SK-N-SH treated with all-trans-retinoic acid at 6 μM for 48 hours (cell line): ENCODE data around the gene KIRREL3.

Source experiments
- ATAC-seq: fragments of 200-7000 bp; cut with Tn5 transposase; 3 replicates; pipeline ENCODE4 v1.9.1; 2020; ENCODE audit warnings: mild to moderate bottlenecking, moderate library complexity
- ARNTL ChIP-seq: fragments of 450-650 bp; formaldehyde crosslinking; IDR thresholded peaks from 2 replicates; pipeline ENCODE4 v1.5.0; 2020; ENCODE audit warnings: low read depth, mild to moderate bottlenecking, moderate library complexity, borderline replicate concordance
- BACH2 ChIP-seq: fragments of 250-450 bp; sonication (Bioruptor Pico); IDR thresholded peaks from 2 replicates; pipeline ENCODE4 v1.9.0; 2021; ENCODE audit warnings: mild to moderate bottlenecking, borderline replicate concordance
- CSDC2 ChIP-seq: fragments of 250-450 bp; sonication (Bioruptor Pico); IDR thresholded peaks from 2 replicates; pipeline ENCODE4 v1.5.0; 2020; ENCODE audit warnings: mild to moderate bottlenecking, moderate library complexity
- CSRNP3 ChIP-seq: fragments of 250-450 bp; sonication (Bioruptor Pico); IDR thresholded peaks from 2 replicates; pipeline ENCODE4 v1.5.1; 2021; ENCODE audit warnings: mild to moderate bottlenecking, moderate library complexity
- GLIS3 ChIP-seq: fragments of 250-450 bp; sonication (Bioruptor Pico); IDR thresholded peaks from 2 replicates; pipeline ENCODE4 v1.5.0; 2020; ENCODE audit warnings: mild to moderate bottlenecking, moderate library complexity
- OSR1 ChIP-seq: fragments of 250-450 bp; sonication (Bioruptor Pico); IDR thresholded peaks from 2 replicates; pipeline ENCODE4 v1.8.0; 2022; ENCODE audit warnings: moderate library complexity, mild to moderate bottlenecking, inconsistent platforms
- PATZ1 ChIP-seq: fragments of 250-450 bp; sonication (Bioruptor Pico); IDR thresholded peaks from 2 replicates; pipeline ENCODE4 v1.8.0; 2020; ENCODE audit warnings: mild to moderate bottlenecking, moderate library complexity, borderline replicate concordance
- POU6F1 ChIP-seq: fragments of 250-450 bp; sonication (Bioruptor Pico); IDR thresholded peaks from 2 replicates; pipeline ENCODE4 v1.8.0; 2021; ENCODE audit warnings: low read depth, mild to moderate bottlenecking, moderate library complexity, borderline replicate concordance
- PPARA ChIP-seq: fragments of 250-450 bp; sonication (Bioruptor Pico); IDR thresholded peaks from 2 replicates; pipeline ENCODE4 v1.5.0; 2020; ENCODE audit warnings: mild to moderate bottlenecking, borderline replicate concordance
- RARB ChIP-seq: fragments of 250-450 bp; sonication (Bioruptor Pico); IDR thresholded peaks from 2 replicates; pipeline ENCODE4 v1.8.0; 2021; ENCODE audit warnings: mild to moderate bottlenecking, moderate library complexity
- TCF4 ChIP-seq: fragments of 250-450 bp; sonication (Bioruptor Pico); IDR thresholded peaks from 2 replicates; pipeline ENCODE4 v1.8.0; 2021; ENCODE audit warnings: mild to moderate bottlenecking, moderate library complexity, borderline replicate concordance
- TOX ChIP-seq: fragments of 250-450 bp; sonication (Bioruptor Pico); IDR thresholded peaks from 2 replicates; pipeline ENCODE4 v1.8.0; 2021; ENCODE audit warnings: mild to moderate bottlenecking, moderate library complexity, borderline replicate concordance
- TSHZ2 ChIP-seq: fragments of 250-450 bp; sonication (Bioruptor Pico); IDR thresholded peaks from 2 replicates; pipeline ENCODE4 v1.5.0; 2020; ENCODE audit warnings: mild to moderate bottlenecking, moderate library complexity
- ZC3H10 ChIP-seq: fragments of 250-450 bp; sonication (Bioruptor Pico); IDR thresholded peaks from 2 replicates; pipeline ENCODE4 v1.5.1; 2021; ENCODE audit warnings: mild to moderate bottlenecking, moderate library complexity
- ZFP30 ChIP-seq: fragments of 450-650 bp; formaldehyde crosslinking; IDR thresholded peaks from 2 replicates; pipeline ENCODE4 v1.5.0; 2022; ENCODE audit warnings: mild to moderate bottlenecking, moderate library complexity
- ZNF565 ChIP-seq: fragments of 450-650 bp; formaldehyde crosslinking; conservative IDR thresholded peaks from 2 replicates; pipeline ENCODE4 v1.5.0; 2020; ENCODE audit warnings: low read depth, mild to moderate bottlenecking, moderate library complexity
- ZNF70 ChIP-seq: fragments of 450-650 bp; formaldehyde crosslinking; IDR thresholded peaks from 2 replicates; pipeline ENCODE4 v1.5.0; 2020; ENCODE audit warnings: mild to moderate bottlenecking, moderate library complexity
- ZNF8 ChIP-seq: fragments of 450-650 bp; formaldehyde crosslinking; IDR thresholded peaks from 2 replicates; pipeline ENCODE4 v1.5.0; 2020; ENCODE audit warnings: mild to moderate bottlenecking, moderate library complexity

The KIRREL3 gene

DNA sequence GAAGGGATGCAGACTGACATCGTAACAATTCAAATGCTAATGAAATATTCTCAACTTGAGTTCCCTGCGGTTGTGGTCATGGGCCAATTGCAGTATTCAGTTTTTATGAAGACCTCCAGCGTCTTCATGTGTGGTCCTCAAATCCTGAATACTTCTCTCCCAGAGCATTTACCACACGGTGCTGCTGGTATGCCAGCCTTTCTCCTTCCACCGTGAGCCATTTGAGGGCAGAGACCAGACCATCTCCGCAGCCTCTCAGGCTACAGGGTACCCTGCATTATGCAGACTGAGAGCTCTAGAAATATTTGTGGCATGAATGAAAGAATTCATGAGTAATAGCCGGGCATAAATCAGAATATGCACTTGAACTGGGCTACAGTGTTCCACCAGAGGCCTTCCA lies 355.4 kb downstream of the KIRREL3 start:
- peak; percentile 84 for ATAC-seq
- no peak for TF ChIP-seq ARNTL
- TF ChIP-seq ZFP30 (CRISPR knock-in tag): no peak
- TF ChIP-seq OSR1 (CRISPR knock-in tag): no peak
- TF ChIP-seq ZNF565 (CRISPR knock-in tag): no peak
- no peak for TF ChIP-seq CSDC2
- no peak for TF ChIP-seq CSRNP3 (CRISPR knock-in tag)
- TF ChIP-seq BACH2: no peak
- no peak for TF ChIP-seq TCF4
- TF ChIP-seq TSHZ2: no peak
- no peak for TF ChIP-seq ZC3H10 (CRISPR knock-in tag)
- TF ChIP-seq PPARA (CRISPR knock-in tag): no peak
- TF ChIP-seq ZNF8 (CRISPR knock-in tag): no peak
- no peak for TF ChIP-seq PATZ1 (CRISPR knock-in tag)
- TF ChIP-seq, all 23 proteins: peak for 0

GRCh38 chr11:126640186-126640585 lies 360.4 kb downstream of the KIRREL3 start:
- ATAC-seq: no peak

More at GRCh38 chr11:126640186-126640585, 360.4 kb downstream of the KIRREL3 start:
- no peak for TF ChIP-seq ZNF8 (CRISPR knock-in tag)
- TF ChIP-seq ZNF70: no peak
- TF ChIP-seq ARNTL: no peak
- no peak for TF ChIP-seq ZFP30 (CRISPR knock-in tag)
- no peak for TF ChIP-seq CSRNP3 (CRISPR knock-in tag)
- no peak for TF ChIP-seq PPARA (CRISPR knock-in tag)
- no peak for TF ChIP-seq ZNF565 (CRISPR knock-in tag)
- TF ChIP-seq CSDC2: no peak
- no peak for TF ChIP-seq TCF4
- TF ChIP-seq GLIS3 (CRISPR knock-in tag): no peak
- no peak for TF ChIP-seq POU6F1 (CRISPR knock-in tag)
- TF ChIP-seq TOX (CRISPR knock-in tag): no peak
- TF ChIP-seq TSHZ2: no peak
- TF ChIP-seq RARB (CRISPR knock-in tag): no peak
